Natural killer cell (primary cell): ENCODE data around the gene MCAT. TPM values are rescaled to one million over a fixed set of nuclear protein-coding genes. Genes with fewer than 3 reads are reported as not detected.

ENCODE experiments used
- ATAC-seq, 3 donors: fragments of 150-1000 bp in 2 of 3; fragments of 200-7000 bp in 1 of 3; cut with Tn5 transposase; 1 replicate in 1 of 3; 2 replicates in 2 of 3; pipeline ENCODE4 v1.10.0; 2021; ENCODE audit warnings: mild to moderate bottlenecking in 2 of 3, moderate library complexity in 2 of 3
- DNase-seq, 2 donors: peaks; one replicate each; pipeline versions ENCODE4 v3.0.0 to v3.0.0-alpha.2; 2013 to 2021; ENCODE audit warnings: mixed read lengths in 1 of 2
- H3K27ac ChIP-seq: one replicate; pipeline ENCODE4 v1.5.1; 2013; ENCODE audit warnings: mild to moderate bottlenecking, low read length
- H3K27me3 ChIP-seq: one replicate; pipeline ENCODE4 v1.6.1; 2013; ENCODE audit warnings: low read length; ENCODE audit not compliant: control insufficient read depth, insufficient read depth
- H3K36me3 ChIP-seq: one replicate; pipeline ENCODE4 v1.6.1; 2013; ENCODE audit warnings: low read length; ENCODE audit not compliant: control insufficient read depth, insufficient read depth
- H3K4me1 ChIP-seq: one replicate; pipeline ENCODE4 v1.6.1; 2013; ENCODE audit warnings: low read length; ENCODE audit not compliant: control insufficient read depth, insufficient read depth
- H3K4me3 ChIP-seq: one replicate; pipeline ENCODE4 v1.5.1; 2013; ENCODE audit warnings: low read length
- H3K9me3 ChIP-seq: one replicate; pipeline ENCODE4 v1.6.1; 2013; ENCODE audit warnings: low read length; ENCODE audit not compliant: control insufficient read depth, insufficient read depth
- H3K27ac Mint-ChIP-seq, 2 donors: one replicate each; pipeline ENCODE4 v1.8.0; 2022; ENCODE audit warnings: mild to moderate bottlenecking in 2 of 2, mixed read lengths in 2 of 2, moderate library complexity in 1 of 2
- H3K27me3 Mint-ChIP-seq, 2 donors: one replicate each; pipeline ENCODE4 v1.8.0; 2022; ENCODE audit warnings: low read depth in 2 of 2, mixed read lengths in 2 of 2
- H3K36me3 Mint-ChIP-seq: one replicate; pipeline ENCODE4 v1.8.0; 2022; ENCODE audit warnings: mixed read lengths
- H3K4me1 Mint-ChIP-seq, 2 donors: one replicate each; pipeline ENCODE4 v1.8.0; 2022; ENCODE audit warnings: mixed read lengths in 2 of 2
- H3K4me3 Mint-ChIP-seq: one replicate; pipeline ENCODE4 v1.8.0; 2022; ENCODE audit warnings: mild to moderate bottlenecking, moderate library complexity, mixed read lengths
- H3K9me3 Mint-ChIP-seq, 2 donors: one replicate each; pipeline ENCODE4 v1.8.0; 2022; ENCODE audit warnings: mixed read lengths in 2 of 2
- CTCF ChIP-seq: fragments of 200-600 bp; IDR thresholded peaks from one replicate; pipeline ENCODE4 v1.8.0; 2022; ENCODE audit warnings: antibody characterized with exemption
- WGBS: methylation state at CpG from one replicate; pipeline ENCODE4 v1.1.7; 2013; ENCODE audit warnings: missing lambda C conversion rate; ENCODE audit not compliant: insufficient coverage; 5-methylcytosine and 5-hydroxymethylcytosine counted together
- intact Hi-C: fragments of 100-400 bp; cut with micrococcal nuclease; formaldehyde crosslinking; loops from one replicate; pipeline ENCODE4 v1.14.2; 2022
- total RNA-seq, 4 donors: library from RNA; stranded (reverse); fragments of 120-200 nt in 1 of 4; gene quantifications; one replicate each; pipeline versions ENCODE4 v1.2.3 to v1.2.4, GENCODE V29; 2013 to 2022

The MCAT gene
- total RNA-seq, 3 donors from 2014 or later (not counting 1 experiment from before 2014, with no cell fraction given) = 6.5 to 12.4 (median 9.3) TPM

DNA sequence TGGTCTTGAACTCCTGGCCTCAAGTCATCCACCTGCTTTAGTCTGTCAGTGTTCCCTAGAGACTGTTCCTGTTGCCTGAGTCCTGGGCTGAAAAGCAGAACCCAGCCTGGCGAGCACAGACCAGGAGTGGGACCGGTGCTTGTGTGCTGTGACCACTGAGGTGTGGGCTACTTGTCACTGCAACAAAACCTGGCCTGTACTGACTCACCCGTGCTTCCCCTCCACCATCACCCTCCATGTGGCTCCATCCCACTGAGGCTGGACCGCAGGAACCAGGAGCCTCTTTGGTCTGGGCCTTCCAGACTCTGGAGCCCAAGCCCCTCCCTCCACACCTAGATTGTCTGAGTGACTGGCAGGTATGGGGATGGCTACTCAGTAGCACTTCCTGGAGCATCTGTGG, 8.6 kb downstream of the MCAT start:
- H3K27me3 Mint-ChIP-seq = no peaks in the 10 kb centered on the region
- no peaks in the 10 kb centered on the region for H3K27me3 ChIP-seq
- H3K4me3 ChIP-seq = no peak overlapping the region
- intact Hi-C loops = no loop called here
- no peak for TF ChIP-seq CTCF
- no peaks in the 10 kb centered on the region for H3K36me3 Mint-ChIP-seq
- ATAC-seq = no peak
- no peaks in the 10 kb centered on the region for H3K9me3 Mint-ChIP-seq
- DNase-seq = no peak
- no peak overlapping the region for H3K27ac Mint-ChIP-seq
- H3K27ac ChIP-seq = no peak overlapping the region
- H3K4me1 Mint-ChIP-seq = peaks cover 0 to 6% of the 10 kb centered on the region in 2 donors
- H3K36me3 ChIP-seq = peaks cover 20% of the 10 kb centered on the region
- WGBS = 98% methylated on average over 4 of the region's 4 CpGs
- no peak overlapping the region for H3K4me3 Mint-ChIP-seq
- no peaks in the 10 kb centered on the region for H3K9me3 ChIP-seq
- H3K4me1 ChIP-seq = peaks cover 3% of the 10 kb centered on the region

GRCh38 chr22:43133401-43133800, 9.8 kb downstream of the MCAT start:
- Mint-ChIP-seq H3K36me3 (no peaks in the 10 kb centered on the region), H3K4me1 (peaks cover 0 to 6% of the 10 kb centered on the region in 2 donors), H3K4me3 (no peak overlapping the region), H3K27ac (no peak overlapping the region), H3K27me3 (no peaks in the 10 kb centered on the region), H3K9me3 (no peaks in the 10 kb centered on the region)
- ATAC-seq (no peak), DNase-seq (no peak)
- Histone ChIP-seq H3K36me3 (peaks cover 20% of the 10 kb centered on the region), H3K9me3 (no peaks in the 10 kb centered on the region), H3K4me3 (no peak overlapping the region), H3K27ac (no peak overlapping the region), H3K27me3 (peaks cover 1% of the 10 kb centered on the region), H3K4me1 (peaks cover 14% of the 10 kb centered on the region)
- 94% methylated on average over 9 of the region's 9 CpGs for WGBS
- intact Hi-C loops = no loop called here
- TF ChIP-seq CTCF = no peak

DNA sequence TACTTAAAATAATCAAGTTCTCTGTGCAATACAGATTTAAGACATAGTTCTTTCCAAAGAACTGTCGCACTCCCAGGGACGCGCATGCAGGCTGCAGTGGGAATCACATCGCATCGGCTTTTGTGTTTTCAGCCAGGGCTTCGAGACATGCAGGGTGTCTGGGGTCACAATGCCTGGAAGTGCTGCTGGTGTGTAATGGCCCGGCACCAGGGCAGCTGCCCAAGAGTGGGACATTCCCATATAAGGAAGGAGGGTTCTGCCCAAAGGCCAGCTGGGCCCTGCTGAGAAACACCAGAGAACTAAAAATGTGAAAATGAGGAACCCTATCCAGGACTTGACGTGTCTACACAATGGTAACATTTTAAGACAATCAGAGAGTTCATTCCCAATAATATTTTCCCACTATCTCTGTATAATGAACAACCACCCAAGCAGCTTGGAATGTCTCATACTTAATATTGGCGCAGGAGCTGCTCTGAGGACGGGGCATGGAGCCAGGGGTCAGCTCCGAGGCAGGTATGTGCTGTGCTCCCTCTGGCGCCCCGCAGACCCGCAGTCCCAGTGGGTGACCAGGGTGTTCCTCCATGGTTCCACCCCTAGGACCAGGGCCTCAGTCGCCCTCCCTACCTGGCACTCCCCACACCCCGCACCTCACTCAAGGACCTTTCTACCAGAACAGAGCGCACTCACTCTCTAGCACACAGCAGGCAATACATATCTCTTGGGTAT, 11.3 kb downstream of the MCAT start:
- no peak for TF ChIP-seq CTCF
- Mint-ChIP-seq H3K9me3 (no peaks in the 10 kb centered on the region), H3K4me3 (no peak overlapping the region), H3K36me3 (no peaks in the 10 kb centered on the region), H3K27ac (no peak overlapping the region), H3K4me1 (peaks cover 0 to 12% of the 10 kb centered on the region in 2 donors), H3K27me3 (no peaks in the 10 kb centered on the region)
- peaks cover 20% of the 10 kb centered on the region for H3K4me1 ChIP-seq
- H3K36me3 ChIP-seq = peaks cover 15% of the 10 kb centered on the region
- no peak overlapping the region for H3K27ac ChIP-seq
- intact Hi-C loops = no loop called here
- ATAC-seq = no peak
- WGBS = 96% methylated on average over 17 of the region's 17 CpGs
- no peak overlapping the region for H3K4me3 ChIP-seq
- DNase-seq = no peak
- H3K27me3 ChIP-seq = peaks cover 2% of the 10 kb centered on the region
- no peaks in the 10 kb centered on the region for H3K9me3 ChIP-seq
